CD4-positive, alpha-beta T cell treated with Interleukin-21 for 1 hour (primary cell): ENCODE data around the gene C1QL1.

Experiments used
- DNase-seq: peaks from one replicate; pipeline ENCODE4 v3.0.0-alpha.2; 2020

The C1QL1 gene

DNA sequence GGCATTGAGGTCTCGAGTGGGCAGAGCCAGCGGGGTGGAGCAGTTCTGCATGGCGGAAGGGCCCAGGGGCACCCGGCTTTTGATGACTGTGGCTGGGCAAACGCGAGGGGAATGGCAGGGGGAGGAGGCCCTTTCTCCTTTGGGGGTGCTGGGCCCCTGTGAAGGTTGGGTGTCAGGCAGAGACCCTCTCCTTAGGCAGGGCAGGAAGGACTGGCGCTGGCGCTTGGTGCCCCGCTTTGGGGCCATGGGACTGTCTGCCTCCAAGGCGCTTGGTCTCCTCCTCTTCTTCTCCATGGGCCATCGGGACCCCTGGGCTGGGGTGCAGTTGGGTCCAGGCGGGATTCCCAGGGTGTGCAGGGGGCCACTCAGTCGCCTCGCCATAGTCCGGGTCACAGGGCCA is 40.0 kb downstream of the C1QL1 start:
- DNase-seq = no peak

GRCh38 chr17:44927696-44928095 is 40.4 kb downstream of the C1QL1 start:
- no peak for DNase-seq

- DNase-seq = no peak
Measured at GRCh38 chr17:44926821-44927525, 41.1 kb downstream of the C1QL1 start.

DNA sequence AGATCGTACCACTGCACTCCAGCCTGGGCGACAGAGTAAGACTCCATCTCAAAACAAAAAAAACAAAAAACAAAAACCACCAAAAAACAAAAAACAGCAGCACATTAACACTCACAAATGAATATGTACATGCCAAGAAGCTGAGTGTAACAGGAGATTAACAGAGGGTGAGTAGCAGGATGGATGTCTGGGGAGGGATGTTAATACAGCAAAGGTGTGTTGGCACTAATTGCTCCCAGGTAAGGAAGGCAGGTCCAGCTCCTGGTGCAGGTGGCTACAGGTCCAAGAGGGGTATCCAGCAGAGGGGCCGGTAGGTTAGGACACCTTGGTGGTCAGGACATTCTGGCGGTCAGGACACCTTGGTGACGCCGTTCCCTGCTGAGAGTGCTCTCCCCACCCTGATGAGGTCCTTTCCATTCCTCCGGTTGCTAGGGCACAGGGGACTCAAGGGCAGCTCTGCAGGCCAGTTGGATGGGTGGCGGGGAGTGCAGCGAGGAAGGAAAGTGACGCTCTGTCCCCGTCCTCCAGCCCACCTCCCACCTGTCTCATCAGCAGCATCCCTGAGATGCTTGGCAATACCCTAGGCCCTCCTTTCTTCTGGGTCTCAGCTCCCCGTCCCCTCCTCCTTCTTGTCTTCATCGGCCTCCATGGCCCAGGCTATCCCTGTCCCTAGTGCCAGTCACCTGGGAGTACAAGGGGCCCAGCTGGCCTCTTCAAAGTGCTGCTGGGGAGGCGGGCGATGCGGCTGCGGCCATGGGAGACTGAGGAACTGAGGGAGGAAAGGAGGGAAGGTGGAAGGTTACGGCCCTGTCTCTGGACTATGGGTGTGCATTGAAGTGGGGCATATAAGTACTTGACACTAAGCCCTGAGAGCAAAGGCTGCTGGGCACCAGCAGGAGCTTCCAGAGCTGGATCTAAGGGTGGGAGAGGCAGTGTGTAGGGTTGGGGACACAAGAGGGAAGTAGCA is 42.1 kb downstream of the C1QL1 start:
- DNase-seq = no peak

DNA sequence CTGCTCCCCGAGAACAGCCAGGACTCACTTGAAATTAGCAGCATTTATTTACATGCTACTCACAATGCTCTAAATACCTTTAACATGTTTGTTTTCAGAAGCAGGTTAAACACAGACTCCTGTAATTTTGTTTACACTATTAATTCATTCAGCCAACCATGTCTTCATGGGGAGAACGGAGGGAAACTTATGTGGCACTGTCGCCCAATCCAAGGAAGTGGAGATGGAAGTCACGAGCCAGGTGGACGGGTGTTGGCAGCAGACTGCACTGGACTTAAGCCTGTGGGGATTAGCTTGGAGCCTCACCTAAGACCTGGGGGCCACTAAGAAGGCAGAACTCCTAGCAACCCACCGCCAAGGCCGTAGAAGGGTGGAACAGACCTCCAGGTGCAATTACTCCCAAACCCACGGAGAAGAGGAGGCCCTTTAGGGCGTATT is 44.0 kb downstream of the C1QL1 start:
- no peak for DNase-seq

- DNase-seq = no peak
Measured at GRCh38 chr17:44922746-44923470, 45.2 kb downstream of the C1QL1 start.

DNA sequence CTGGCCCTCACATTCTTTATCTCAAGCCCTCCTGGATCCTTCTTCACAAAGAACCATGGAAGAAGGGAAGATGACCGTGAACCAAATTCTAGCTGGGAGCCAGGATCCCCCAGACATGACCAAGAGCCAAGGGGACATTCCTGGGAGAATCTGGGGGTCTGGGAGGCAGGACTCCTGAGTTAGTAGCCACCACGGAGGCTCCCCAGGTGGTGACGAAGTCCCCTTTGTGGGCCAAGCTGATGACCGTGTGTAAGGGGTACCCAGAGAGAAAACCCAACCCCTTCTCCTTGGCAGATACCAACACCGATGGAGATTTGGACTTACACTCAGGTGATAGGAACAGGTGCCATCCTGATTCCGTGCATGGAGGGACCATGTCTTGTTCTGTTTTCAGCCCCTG is 46.0 kb downstream of the C1QL1 start:
- no peak for DNase-seq

GRCh38 chr17:44921122-44921882 is 46.8 kb downstream of the C1QL1 start:
- no peak for DNase-seq

DNA sequence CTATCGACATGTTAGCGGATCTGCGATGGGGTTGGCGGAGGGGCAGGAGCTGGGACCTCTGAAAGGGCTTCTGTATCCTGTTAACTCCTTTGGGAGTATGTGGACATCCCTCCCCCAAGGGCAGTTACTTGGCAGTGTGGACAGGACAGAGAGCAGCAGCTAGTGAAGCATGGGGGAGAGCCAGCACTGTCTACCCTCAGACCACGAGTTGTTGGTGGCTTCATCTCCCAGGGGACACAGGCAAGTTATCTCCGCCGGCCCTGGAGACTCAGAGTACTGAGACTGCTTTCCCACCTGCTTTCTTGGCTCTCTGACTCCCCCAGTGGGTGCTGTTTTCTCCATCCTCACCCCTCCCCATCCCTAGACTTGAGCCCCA is 47.5 kb downstream of the C1QL1 start:
- DNase-seq = no peak

- peak; percentile 63 for DNase-seq
Measured at GRCh38 chr17:44919885-44920564, 48.1 kb downstream of the C1QL1 start.

DNA sequence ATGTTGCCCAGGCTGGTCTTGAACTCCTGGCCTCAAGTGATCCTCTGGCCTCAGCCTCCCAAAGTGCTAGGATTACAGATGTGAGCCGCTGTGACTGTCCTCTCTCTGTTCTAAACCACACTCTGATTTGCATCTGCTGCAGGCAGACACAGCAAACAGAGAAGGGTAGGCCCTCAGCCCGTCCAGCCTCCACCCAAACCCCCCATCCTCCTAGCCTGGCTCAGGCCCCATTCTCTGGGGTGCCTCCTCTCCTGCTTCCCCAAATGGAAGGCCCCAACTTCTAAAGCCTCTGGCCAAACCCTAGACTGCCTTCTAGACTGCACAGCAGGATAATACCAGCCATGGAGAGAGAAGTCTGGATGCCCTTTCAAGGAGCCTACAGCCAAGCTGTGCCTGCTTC is 48.7 kb downstream of the C1QL1 start:
- no peak for DNase-seq

GRCh38 chr17:44918006-44918405 is 50.1 kb downstream of the C1QL1 start:
- no peak for DNase-seq

DNA sequence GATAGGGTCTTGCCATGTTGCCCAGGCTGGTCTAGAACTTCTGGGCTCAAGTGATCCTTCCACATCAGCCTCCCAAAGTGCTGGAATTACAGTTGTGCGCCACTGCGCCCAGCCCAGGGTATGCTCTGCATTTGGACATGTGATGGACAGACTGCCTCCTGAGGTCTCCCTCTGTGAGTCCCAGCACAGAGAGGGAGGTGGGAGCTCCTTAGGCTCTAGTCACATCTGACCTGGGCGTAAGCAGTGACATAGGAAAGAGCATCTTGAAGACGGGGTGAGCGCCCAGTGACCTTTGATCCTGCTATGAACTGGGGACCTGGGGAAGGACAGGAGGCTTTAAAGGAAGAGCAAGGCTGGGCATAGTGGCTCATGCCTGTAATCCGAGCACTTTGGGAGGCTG is 50.6 kb downstream of the C1QL1 start:
- DNase-seq = no peak

DNA sequence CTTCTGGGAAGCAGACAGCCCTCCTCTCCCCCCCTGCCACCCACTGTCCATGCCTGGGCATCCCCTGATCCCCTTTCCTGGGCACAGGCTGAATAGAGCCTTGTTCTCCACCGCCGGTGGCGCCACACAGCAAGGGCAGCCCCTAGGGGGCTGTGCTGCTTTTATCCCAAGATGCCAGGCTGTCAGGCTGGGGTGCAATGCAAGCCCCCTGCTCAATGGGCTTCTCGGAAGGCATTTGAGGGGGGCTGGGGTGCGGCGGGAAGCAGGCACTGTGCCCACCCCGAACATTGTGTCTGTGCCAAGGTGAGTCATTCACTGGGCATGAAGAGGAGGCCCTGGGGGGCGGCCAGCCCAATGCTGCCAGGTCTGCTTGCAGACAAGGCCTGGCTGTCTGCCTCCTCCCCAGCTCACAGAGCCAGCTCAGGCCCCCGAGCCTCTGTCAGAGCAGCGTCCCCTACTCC is 51.3 kb downstream of the C1QL1 start:
- no peak for DNase-seq

GRCh38 chr17:44915862-44916780 is 52.0 kb downstream of the C1QL1 start:
- no peak for DNase-seq

DNA sequence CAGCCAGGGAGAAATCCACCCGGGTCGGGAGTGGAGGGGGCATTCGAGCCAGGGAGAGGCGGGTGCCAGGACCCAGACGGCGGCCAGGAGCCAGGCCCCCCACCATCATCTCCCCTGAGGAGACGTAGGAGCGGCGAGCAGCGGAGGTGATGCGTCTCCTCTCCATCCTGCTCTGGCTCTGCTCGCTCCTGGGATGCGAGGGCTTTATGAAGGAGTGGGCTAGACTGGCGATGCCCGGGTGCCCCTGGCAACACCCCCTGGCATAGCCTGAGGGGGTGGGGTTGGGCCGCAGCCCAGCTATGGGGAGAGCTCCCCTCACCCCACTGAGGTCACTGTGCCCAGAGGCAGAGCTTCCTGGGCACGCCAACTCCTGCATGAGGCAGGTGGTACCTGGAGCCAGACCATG is 52.8 kb downstream of the C1QL1 start, which contains the start of gene GFAP:
GFAP (minus strand) TSS at position 180 of the 406 bp plus-strand sequence; CDS start at position 166, 14 bp downstream.
- no peak for DNase-seq

- no peak for DNase-seq
Measured at GRCh38 chr17:44914698-44915271, 53.3 kb downstream of the C1QL1 start.

- no peak for DNase-seq
Measured at GRCh38 chr17:44914148-44914547, 54.0 kb downstream of the C1QL1 start.

DNA sequence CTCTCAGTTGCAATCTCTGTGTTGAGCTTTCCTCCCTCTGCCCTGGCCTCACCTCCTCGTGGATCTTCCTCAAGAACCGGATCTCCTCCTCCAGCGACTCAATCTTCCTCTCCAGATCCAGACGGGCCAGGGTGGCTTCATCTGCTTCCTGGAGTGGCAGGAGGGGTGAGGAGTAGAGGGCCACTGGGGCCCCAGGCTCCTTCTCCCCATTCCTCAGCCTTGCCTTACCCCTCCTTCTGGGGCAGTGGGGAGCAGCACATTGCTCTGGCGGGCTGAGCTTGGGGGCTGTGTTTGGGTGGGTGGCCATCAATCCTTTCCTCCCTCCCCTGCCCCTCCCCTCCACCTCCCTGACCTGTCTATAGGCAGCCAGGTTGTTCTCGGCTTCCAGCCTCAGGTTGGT is 54.4 kb downstream of the C1QL1 start:
- DNase-seq = no peak
